ENCODE data around the gene IGF1.

DNA sequence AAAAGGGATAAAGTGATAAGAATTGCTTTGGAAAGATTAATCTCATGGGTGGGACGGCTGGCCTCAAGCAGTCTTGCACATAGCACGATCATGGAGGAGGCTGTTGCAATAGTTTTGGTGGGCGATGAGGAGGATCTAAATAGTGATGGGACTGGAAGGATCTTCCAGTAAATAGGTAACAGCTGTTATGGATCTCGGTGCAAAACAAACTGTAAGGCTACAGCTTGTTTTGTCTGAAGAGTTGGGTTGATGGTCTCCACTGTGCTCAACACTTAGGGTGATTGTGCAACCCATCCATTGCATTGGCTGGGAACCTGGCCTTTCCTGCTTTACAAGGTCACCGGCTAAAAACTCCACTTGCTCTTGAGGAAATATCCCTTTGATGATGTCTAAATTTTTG, 21.0 kb downstream of the IGF1 start:
- TF ChIP-seq EZH2 (IDR thresholded peaks at IDR 0.05; ENCODE audit: insufficient read depth, poor library complexity, severe bottlenecking), result no peak
- TF ChIP-seq EZH2phosphoT487 (IDR thresholded peaks at IDR 0.05; ENCODE audit: insufficient read depth, low read depth), result no peak
